Measurements from ENCODE around the gene ST6GALNAC1.
"Not testable (repeated sequence)": the region's sequence is repeated elsewhere in the genome, so short reads cannot be mapped to it uniquely, and the experiment has no call there.

ST6GALNAC1 gene

GRCh38 chr17:76611080-76611749, 32.3 kb downstream of the ST6GALNAC1 start:
- DNase-seq: not testable (repeated sequence)

- DNase-seq: not testable (repeated sequence)
These were observed 36.9 kb downstream of the ST6GALNAC1 start for GRCh38 chr17:76606685-76607084.

- no peak for DNase-seq
These were observed 42.5 kb downstream of the ST6GALNAC1 start for GRCh38 chr17:76601065-76601464.

- DNase-seq: no peak
These were observed 43.7 kb downstream of the ST6GALNAC1 start for GRCh38 chr17:76599694-76600460.

GRCh38 chr17:76598004-76598439, 45.5 kb downstream of the ST6GALNAC1 start:
- DNase-seq: no peak

- DNase-seq: no peak
These were observed 46.2 kb downstream of the ST6GALNAC1 start for GRCh38 chr17:76597156-76598003.

- no peak for DNase-seq
These were observed 48.9 kb downstream of the ST6GALNAC1 start for GRCh38 chr17:76594690-76595089.

GRCh38 chr17:76593959-76594358, 49.6 kb downstream of the ST6GALNAC1 start:
- DNase-seq: no peak

GRCh38 chr17:76593384-76593826, 50.2 kb downstream of the ST6GALNAC1 start:
- no peak for DNase-seq

GRCh38 chr17:76588182-76588581, 55.4 kb downstream of the ST6GALNAC1 start:
- DNase-seq: no peak

GRCh38 chr17:76586741-76587487, 56.6 kb downstream of the ST6GALNAC1 start:
- no peak for DNase-seq

GRCh38 chr17:76585649-76586593, 57.6 kb downstream of the ST6GALNAC1 start, which contains the start of gene ST6GALNAC2:
Gene ST6GALNAC2, minus strand, starts transcription at chr17:76585860. Its CDS starts 52 bp downstream, at chr17:76585808.
- peak; percentile 47 for DNase-seq

GRCh38 chr17:76585033-76585648, 58.4 kb downstream of the ST6GALNAC1 start:
- no peak for DNase-seq

- no peak for DNase-seq
These were observed 59.0 kb downstream of the ST6GALNAC1 start for GRCh38 chr17:76584427-76585032.

- no peak for DNase-seq
These were observed 60.9 kb downstream of the ST6GALNAC1 start for GRCh38 chr17:76582660-76583059.

GRCh38 chr17:76581515-76581914, 62.0 kb downstream of the ST6GALNAC1 start:
- DNase-seq: no peak

- DNase-seq: no peak
These were observed 64.3 kb downstream of the ST6GALNAC1 start for GRCh38 chr17:76579281-76579680.

- no peak for DNase-seq
These were observed 65.2 kb downstream of the ST6GALNAC1 start for GRCh38 chr17:76578376-76578775.

GRCh38 chr17:76577876-76578275, 65.7 kb downstream of the ST6GALNAC1 start:
- no peak for DNase-seq

GRCh38 chr17:76576189-76576588, 67.4 kb downstream of the ST6GALNAC1 start:
- no peak for DNase-seq
